Peyer's patch (tissue), 4 donors: Measurements from ENCODE around the gene WBP11.

Experiments
- POLR2A ChIP-seq, 2 donors: fragments of 450-650 bp; IDR thresholded peaks; one replicate each; pipeline ENCODE4 v1.5.1; 2017; ENCODE audit warnings: antibody characterized with exemption in 2 of 2, mild to moderate bottlenecking in 2 of 2, moderate library complexity in 2 of 2
- TF ChIP-seq, protein P1 (sequence below), 6 experiments: fragments of 450-650 bp in 4 of 6; fragments of 200-600 bp in 2 of 6; sonication (generic) in 1 of 6; IDR thresholded peaks; one replicate each; pipeline ENCODE4 v1.5.1; 2017 to 2019; ENCODE audit warnings: antibody characterized with exemption in 6 of 6, mild to moderate bottlenecking in 3 of 6, moderate library complexity in 1 of 6

DNA sequence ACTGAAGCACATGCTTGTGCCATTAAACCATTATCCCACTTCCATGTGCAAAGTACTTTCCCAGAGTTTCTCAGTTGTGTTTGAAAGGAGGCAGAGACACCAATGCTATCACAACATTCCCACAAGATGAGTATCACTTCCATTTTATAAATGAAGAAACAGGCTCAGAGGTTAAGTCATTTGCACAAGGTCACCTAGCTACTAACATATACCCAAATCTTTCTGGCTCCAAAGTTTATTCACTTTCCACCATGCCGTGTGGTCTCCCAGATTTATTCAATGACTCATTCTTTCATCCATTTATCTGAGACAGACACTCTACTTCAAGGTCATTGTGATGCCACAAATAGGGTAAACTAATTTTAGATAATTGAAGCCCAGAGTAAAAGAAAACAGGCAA lies 30.7 kb upstream of the WBP11 start:
- TF ChIP-seq, protein P1, sequence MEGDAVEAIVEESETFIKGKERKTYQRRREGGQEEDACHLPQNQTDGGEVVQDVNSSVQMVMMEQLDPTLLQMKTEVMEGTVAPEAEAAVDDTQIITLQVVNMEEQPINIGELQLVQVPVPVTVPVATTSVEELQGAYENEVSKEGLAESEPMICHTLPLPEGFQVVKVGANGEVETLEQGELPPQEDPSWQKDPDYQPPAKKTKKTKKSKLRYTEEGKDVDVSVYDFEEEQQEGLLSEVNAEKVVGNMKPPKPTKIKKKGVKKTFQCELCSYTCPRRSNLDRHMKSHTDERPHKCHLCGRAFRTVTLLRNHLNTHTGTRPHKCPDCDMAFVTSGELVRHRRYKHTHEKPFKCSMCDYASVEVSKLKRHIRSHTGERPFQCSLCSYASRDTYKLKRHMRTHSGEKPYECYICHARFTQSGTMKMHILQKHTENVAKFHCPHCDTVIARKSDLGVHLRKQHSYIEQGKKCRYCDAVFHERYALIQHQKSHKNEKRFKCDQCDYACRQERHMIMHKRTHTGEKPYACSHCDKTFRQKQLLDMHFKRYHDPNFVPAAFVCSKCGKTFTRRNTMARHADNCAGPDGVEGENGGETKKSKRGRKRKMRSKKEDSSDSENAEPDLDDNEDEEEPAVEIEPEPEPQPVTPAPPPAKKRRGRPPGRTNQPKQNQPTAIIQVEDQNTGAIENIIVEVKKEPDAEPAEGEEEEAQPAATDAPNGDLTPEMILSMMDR (IDR thresholded peaks at IDR 0.05) = no peak
- no peak for TF ChIP-seq POLR2A (IDR thresholded peaks at IDR 0.05)
